Parathyroid adenoma (tissue), 2 donors: ENCODE results near the gene SDK2.

ENCODE experiments used
- H2AFZ ChIP-seq: fragments of 300-600 bp; sonication (generic); one replicate; pipeline ENCODE4 v1.7.0; 2017; ENCODE audit warnings: antibody characterized with exemption, mild to moderate bottlenecking
- H3K27ac ChIP-seq: fragments of 300-600 bp; sonication (generic); one replicate; pipeline ENCODE4 v1.7.0; 2017
- H3K27me3 ChIP-seq: fragments of 300-600 bp; sonication (generic); one replicate; pipeline ENCODE4 v1.7.0; 2017; ENCODE audit warnings: low read length; ENCODE audit not compliant: control insufficient read depth, insufficient read depth
- H3K36me3 ChIP-seq: fragments of 300-600 bp; sonication (generic); one replicate; pipeline ENCODE4 v1.7.0; 2017; ENCODE audit warnings: low read length; ENCODE audit not compliant: control insufficient read depth, insufficient read depth
- H3K4me1 ChIP-seq: fragments of 300-600 bp; sonication (generic); one replicate; pipeline ENCODE4 v1.7.0; 2017; ENCODE audit warnings: control low read depth
- H3K4me2 ChIP-seq: fragments of 300-600 bp; sonication (generic); one replicate; pipeline ENCODE4 v1.7.0; 2017; ENCODE audit warnings: low read length
- H3K4me3 ChIP-seq: fragments of 300-600 bp; sonication (generic); one replicate; pipeline ENCODE4 v1.7.0; 2017; ENCODE audit warnings: low read depth, low read length
- H3K79me2 ChIP-seq: fragments of 300-600 bp; sonication (generic); one replicate; pipeline ENCODE4 v1.7.0; 2017; ENCODE audit warnings: control low read depth
- H3K9ac ChIP-seq: fragments of 300-600 bp; sonication (generic); one replicate; pipeline ENCODE4 v1.7.0; 2017; ENCODE audit warnings: mild to moderate bottlenecking
- H3K9me3 ChIP-seq: fragments of 300-600 bp; sonication (generic); one replicate; pipeline ENCODE4 v1.7.0; 2017; ENCODE audit warnings: low read length; ENCODE audit not compliant: control insufficient read depth
- CTCF ChIP-seq: fragments of 300-600 bp; sonication (generic); IDR thresholded peaks from one replicate; pipeline ENCODE4 v1.7.0; 2017; ENCODE audit warnings: antibody characterized with exemption, mild to moderate bottlenecking
- donor health status: primary hyperparathyroidism.

Gene SDK2

GRCh38 chr17:73506470-73507435 lies 137.5 kb downstream of the SDK2 start:
- TF ChIP-seq CTCF = no peak
- Histone ChIP-seq H3K4me2 (no peak overlapping the region), H3K27ac (no peak overlapping the region), H3K36me3 (no peaks in the 10 kb centered on the region), H3K9me3 (no peaks in the 10 kb centered on the region), H3K79me2 (no peaks in the 10 kb centered on the region), H3K27me3 (no peaks in the 10 kb centered on the region), H3K4me3 (no peak overlapping the region), H3K9ac (no peak overlapping the region), H2AFZ (no peak overlapping the region), H3K4me1 (no peaks in the 10 kb centered on the region)

GRCh38 chr17:73503560-73503959 lies 140.7 kb downstream of the SDK2 start:
- no peak overlapping the region for H3K9ac ChIP-seq
- no peak overlapping the region for H3K27ac ChIP-seq
- no peaks in the 10 kb centered on the region for H3K36me3 ChIP-seq
- no peaks in the 10 kb centered on the region for H3K27me3 ChIP-seq
- no peaks in the 10 kb centered on the region for H3K9me3 ChIP-seq
- no peaks in the 10 kb centered on the region for H3K79me2 ChIP-seq
- no peaks in the 10 kb centered on the region for H3K4me1 ChIP-seq
- no peak for TF ChIP-seq CTCF
- no peak overlapping the region for H2AFZ ChIP-seq
- no peak overlapping the region for H3K4me3 ChIP-seq
- H3K4me2 ChIP-seq = no peak overlapping the region

GRCh38 chr17:73500414-73500999 lies 143.7 kb downstream of the SDK2 start:
- no peak for TF ChIP-seq CTCF
- Histone ChIP-seq H3K4me1 (no peaks in the 10 kb centered on the region), H3K79me2 (no peaks in the 10 kb centered on the region), H3K9me3 (no peaks in the 10 kb centered on the region), H3K27me3 (no peaks in the 10 kb centered on the region), H3K36me3 (no peaks in the 10 kb centered on the region), H3K4me2 (no peak overlapping the region), H3K4me3 (no peak overlapping the region), H3K9ac (no peak overlapping the region), H3K27ac (no peak overlapping the region), H2AFZ (no peak overlapping the region)

- H3K9ac ChIP-seq = no peak overlapping the region
- TF ChIP-seq CTCF = no peak
- no peaks in the 10 kb centered on the region for H3K36me3 ChIP-seq
- H3K9me3 ChIP-seq = no peaks in the 10 kb centered on the region
- H3K27me3 ChIP-seq = no peaks in the 10 kb centered on the region
- H2AFZ ChIP-seq = no peak overlapping the region
- no peak overlapping the region for H3K27ac ChIP-seq
- no peak overlapping the region for H3K4me2 ChIP-seq
- H3K4me3 ChIP-seq = no peak overlapping the region
- no peaks in the 10 kb centered on the region for H3K4me1 ChIP-seq
- H3K79me2 ChIP-seq = no peaks in the 10 kb centered on the region
Measured at GRCh38 chr17:73498886-73499554, 145.2 kb downstream of the SDK2 start.
